Inferior parietal cortex (tissue), 1 donor: Measurements from ENCODE around the gene HOXA7.

Experiments used
- DNase-seq: peaks from one replicate; pipeline ENCODE4 v3.0.0-alpha.2; 2016; ENCODE audit errors: extremely low spot score

Gene HOXA7

DNA sequence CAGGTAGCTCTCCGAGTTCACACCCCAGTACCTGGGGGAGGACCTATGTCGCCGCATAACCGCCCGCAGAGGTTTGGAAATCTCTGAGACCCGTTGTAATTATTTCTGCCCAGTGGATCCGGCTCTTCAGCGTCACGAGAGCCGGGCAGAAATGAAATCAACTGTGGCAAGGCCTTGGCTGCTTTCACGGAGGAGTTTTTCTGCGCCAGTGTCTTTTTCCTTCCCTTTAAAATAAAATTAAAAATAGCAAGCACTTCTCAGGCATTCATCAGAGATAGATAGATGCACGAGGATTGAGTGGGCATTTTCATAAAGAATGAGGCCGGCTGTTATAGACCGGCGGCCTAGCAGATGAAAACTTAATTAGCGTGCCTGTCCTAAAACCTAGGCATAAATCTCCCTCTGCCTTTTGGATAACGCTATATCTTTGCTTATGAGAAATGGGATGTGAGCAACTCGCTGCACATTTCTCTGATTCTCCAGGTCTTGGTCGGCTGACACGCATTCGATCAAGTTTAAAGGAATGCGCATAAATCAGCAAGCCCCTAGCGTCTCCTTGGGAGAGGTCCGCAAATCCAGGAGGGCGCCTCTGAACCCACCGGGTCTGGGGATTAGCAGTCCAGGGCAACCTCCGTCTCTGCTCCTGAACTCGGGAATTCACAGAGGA is 37.0 kb upstream of the HOXA7 start:
- no peak for DNase-seq

DNA sequence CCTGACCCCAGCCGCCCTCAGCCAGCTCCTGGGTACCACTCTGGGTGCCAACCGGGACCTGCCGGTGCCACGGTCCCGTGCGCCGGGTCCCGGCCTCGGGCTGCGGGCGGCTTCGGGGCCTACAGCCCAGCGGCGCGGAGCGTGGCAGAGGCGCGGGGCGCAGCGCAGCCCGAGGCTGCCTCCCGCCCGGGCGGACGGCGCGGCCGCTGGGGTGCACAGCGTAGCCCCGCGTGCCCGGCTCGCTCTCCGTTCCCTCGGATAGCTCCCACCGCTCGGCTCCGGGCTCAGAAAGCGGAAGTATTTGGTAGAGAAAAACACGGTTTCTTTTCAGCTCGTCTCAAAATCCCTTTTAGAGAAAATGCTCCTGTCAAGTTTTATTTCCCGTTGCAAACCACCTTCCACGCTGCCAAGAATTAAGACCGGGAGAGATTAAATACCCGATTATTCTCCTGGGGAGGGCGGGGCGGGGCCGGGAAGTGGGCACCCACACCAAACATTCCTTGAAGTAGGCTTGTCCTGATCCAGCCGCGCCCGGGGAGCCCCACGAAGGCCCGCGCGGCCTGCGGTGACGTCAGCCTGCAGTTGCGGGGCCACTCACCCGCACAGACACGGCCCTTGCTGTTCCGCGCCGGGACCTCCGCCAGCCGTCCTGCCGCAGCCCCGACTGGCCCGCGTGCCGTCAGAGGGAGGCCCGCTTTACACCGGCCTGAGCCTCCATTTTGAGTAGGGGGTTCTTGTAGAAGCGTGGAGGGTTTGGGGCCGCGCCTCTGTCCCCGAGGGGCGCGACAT is 36.3 kb upstream of the HOXA7 start:
- DNase-seq, result no peak

DNA sequence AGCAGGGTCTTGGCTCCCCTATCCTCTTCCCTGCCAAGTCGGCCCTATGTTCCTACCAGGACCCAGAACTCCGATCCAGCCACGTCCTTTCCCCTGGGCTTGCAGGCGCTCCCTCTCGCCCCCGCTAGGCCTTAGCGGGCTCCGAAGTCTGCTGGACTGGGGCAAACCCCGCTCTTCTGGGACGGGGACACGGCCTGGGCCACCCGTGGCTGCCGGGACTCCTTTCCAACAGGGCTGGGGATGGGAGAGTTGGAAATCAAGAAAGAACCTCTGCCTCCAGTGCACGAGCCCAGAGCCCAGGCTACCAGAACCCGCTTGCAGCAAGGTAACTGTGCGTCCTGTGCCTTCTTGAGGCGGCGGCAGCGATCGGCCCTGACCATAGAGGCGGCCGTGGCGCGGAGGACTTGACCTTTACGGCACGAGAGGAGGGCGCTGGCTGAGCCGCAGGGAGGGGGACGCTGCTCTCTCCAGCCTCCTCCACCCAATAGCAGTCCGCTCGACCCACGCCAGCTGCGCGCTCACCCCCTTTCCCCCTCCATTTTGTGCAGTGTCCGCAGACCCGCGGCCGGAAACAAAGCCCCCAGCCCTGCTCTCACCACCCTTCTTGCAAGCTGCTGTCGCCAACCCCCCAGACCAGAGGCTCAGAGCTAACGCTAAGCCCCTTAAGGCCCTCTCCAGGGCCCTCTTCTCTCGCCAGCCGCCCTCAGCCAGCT is 35.5 kb upstream of the HOXA7 start:
- DNase-seq, result no peak

DNA sequence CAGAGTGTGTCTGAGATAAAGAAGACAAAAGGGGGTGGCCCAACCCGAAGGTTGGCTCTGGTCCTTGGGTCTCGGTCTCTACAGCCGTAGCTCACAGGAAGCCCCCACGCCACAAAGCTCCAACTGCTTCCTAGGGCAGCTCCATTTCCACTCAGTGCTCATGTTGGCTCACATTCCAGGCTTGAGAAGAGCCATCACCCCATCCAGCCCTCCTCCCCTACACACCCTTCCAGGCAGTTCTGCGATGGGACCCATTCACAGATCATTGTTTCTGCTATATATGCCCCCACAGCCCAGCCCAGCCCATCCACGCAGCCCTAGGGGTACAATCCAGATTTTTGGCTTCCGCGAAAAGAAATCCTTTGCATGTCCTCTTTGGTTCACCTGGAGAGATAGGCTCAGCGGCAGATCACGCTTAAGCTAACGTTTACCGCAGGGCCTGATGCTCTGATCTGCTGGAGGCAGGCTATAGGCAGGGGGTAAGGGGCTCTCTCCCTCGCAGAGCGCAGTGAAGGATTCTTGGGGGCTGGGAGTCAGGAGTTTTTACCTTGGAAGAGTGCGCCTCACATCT is 34.8 kb upstream of the HOXA7 start:
- DNase-seq, result no peak

DNA sequence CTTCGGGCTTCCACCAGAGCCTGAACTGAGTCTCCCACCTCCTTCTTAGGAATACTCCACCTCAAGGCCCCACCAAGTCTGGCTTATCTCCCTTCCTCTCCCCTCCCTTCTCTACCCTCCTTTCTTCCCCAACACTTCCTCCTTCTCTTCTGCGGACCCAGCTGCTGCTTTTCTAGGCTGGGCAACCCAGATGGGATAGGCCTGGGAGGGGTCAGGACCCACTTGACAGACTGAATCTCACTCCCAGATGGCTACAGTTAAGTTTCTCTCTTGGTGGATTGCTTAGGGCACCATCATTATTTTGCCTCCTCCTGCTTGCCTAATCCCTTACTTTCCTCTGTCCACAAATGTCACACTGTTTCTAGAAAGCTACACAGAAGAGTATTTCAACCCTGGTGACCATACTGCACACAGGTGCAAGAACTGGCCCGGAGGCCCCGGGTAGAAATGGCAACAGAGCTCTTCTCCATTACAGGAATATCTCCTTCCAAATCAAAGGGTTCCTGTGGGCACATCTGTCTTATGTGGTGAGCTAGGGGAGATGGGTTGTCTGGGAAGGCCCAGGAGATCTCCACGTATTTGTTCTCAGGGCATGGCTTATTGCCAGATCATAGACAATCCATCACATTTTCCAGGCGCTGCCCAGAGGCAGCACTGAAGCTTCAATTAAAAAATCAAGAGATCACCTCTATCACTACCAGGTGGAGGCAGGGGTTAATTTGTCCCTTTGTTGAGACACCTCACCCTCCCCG is 33.7 kb upstream of the HOXA7 start:
- DNase-seq, result no peak

DNA sequence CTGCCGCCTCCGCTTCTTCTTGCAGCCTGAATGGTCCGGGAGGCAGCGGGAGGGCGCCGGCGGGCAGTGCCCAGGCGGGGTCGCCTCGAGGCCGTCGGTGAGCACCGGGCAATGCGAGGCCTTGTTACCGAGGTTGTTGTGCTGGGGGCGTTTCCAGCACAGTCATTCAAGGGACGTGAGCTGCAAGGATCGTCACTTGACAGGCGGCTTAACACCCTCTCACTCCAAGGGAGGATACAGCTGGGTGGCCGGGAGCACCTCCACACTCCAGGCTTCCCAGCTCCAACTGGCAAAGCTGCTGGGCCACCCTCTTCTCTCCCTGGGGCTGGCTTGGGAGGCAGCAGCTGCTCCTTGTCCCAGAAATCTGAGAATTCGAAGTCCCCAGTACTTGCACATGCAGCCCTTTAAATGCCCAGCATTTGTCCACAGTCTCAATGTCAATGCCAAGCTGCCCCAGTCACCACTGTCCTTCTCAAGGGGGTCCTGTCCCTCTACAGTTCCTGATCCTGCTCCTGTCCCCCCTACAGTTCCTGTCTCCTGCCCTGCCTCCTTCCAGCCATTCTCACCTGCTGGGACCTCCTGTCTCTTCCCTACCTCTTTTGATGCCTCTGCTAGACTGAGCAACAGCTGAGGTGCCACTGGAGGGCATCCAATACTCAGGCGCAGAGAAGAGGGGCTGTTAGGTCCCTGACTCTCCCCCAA is 33.0 kb upstream of the HOXA7 start:
- DNase-seq, result no peak

DNA sequence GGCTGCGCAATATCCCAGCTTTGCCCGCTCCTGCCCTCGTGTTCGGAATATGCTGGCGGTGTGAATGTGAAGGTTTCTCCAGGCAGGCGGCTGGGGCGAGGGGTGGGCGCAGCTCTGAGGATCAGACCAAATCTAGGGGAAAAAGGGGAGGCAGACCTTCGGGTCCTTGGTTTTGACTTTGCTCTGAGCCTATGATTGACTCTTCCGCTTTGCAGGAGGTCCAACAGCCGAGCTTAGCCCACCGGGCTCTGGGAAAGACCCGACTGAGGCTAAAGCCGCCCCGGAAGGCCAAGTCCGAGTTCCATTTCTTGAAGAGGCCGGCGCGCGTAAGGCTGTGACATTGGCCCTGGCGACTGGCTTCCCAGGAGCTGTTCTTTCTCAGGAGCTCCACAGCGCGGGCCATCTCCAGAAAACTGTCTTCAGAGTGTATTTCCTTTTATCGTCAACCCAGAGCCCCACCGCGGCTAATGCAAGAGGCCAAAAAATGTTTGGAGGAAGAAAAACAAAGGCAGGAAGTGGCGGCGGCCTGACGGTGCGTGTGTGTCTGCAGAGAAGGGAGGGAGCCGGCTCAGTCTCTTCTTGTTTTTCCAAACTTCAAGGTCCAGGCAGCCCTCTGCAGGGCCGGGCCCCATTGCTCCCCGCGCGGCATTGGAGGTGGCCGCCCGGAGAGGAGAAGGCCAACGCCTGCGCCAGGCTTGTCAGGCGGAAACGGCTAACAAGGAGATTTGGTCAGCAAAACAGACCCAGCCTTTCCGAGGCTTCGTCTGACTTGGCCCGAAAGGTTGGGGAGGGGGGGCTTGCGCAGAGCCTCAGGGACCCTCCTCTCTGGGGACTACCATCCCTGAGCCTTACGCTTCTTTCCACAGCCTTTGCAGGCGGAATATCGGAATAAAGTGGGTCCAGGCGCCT is 32.2 kb upstream of the HOXA7 start:
- DNase-seq, result no peak

DNA sequence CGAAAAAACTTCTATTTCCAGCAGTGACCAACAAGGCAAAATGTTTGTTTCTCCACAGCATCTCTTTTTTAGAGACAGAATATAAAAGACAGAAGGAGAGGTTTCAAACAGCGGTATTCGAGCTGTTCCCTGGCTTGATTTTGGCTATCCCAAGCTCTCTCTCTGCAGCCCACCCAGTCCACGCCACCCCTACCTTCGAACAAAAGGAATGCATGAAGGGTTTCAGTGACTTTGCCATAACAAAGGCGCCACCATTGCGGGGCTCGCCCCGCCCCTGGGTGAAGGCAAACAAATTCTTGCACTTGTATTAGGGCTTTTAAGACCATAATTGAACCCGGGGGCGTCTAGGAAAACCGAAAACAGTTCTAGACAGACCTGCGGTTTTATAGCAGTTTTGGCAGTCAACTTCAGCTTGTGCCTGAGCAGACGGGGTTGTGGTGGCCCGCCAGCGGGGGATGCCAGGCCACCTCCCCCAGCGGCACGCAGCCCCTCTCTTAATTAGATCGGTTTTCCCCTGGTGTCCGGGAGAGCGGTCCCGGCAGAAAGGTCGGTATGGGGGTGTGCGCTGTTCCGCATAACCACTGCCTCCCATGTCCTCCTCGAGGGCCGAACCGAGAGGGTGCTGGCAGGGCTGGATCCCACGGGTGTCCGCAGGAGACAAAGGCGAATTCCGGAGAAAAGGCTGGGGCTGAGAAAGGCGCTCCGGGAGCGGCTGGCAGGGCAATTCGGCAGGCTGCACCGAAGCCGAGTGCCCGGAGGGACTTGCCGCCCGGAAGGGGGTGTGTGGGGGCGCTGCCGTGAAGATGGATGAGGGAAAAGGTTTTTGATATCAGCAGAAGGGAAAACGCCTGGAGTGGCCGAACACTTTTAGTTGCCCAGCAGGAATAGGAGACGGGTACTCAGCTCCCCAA is 31.3 kb upstream of the HOXA7 start:
- DNase-seq, result no peak

DNA sequence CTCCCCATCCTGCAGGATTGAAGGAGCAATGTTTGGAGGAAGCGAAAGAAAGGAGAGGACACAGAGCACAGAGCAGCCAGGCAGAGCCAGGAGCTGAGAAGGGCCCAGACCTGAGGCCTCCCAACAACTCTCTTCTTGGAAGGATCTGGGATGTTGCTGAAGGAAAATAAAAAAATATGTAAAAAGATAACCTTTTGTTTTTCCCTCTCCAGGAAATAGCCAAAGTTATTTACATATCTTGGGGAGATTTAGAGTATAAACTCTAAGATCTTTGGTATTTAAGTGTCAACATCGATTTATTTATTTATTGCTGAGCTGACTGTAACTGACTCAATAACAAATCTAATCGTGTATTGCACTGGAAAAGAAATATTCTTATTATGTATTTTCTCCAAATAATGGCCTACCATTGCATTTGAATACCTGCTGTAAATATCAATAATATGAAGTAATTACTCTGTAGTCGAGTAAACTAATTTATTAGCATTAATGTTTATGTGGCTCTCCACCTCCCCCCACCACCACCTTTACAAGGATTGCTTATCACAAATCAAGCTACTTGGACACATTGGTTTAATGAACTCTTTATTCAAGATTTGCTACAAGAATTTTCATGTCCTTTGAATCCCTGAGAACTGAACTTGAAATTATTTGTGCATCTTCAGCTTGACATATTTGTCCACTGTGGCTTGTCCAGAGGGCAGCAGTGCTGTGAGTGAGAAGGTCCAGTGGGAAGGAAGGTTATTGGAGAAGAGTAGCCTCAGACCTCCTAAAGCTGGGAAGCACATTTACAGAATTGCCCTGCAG is 30.4 kb upstream of the HOXA7 start:
- no peak for DNase-seq

DNA sequence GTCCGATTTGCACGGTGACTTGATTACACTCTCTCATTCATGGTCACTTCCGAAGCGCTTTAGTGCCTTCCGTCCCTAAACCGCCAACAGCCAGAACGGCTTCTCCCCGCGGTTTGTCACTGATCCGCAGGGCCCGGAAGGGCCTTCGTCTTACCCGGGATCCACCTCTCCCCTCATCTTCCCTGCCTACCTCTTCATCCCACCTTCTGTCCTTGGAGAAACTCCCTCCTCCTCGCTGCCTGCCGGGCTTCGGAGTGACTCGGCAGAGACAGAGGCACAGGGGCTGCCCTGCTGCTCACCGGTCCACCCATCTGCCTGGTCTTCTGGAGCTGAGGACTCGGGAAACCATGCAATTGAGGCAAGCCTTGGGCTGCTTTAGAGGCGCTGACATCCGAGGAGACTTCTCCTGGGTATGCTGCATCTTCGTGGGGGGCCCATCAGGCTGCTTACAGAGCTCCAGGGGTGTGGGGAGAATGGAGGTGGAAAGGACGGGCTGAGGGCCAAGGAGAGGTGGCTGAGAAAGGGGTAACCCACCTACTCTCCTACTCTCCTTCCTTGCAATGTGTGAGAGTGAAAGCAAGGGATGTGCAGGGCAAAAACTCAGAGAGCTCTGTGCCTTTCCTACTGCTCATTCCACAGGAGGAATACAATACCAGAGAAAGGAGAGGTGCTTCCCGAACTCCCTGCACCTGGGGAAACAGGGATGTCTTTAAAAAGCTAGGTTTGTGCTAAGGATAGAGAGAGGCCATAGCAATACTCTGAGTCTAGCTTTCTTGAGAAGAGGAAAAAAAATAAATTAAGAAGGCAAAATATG is 29.6 kb upstream of the HOXA7 start:
- no peak for DNase-seq

DNA sequence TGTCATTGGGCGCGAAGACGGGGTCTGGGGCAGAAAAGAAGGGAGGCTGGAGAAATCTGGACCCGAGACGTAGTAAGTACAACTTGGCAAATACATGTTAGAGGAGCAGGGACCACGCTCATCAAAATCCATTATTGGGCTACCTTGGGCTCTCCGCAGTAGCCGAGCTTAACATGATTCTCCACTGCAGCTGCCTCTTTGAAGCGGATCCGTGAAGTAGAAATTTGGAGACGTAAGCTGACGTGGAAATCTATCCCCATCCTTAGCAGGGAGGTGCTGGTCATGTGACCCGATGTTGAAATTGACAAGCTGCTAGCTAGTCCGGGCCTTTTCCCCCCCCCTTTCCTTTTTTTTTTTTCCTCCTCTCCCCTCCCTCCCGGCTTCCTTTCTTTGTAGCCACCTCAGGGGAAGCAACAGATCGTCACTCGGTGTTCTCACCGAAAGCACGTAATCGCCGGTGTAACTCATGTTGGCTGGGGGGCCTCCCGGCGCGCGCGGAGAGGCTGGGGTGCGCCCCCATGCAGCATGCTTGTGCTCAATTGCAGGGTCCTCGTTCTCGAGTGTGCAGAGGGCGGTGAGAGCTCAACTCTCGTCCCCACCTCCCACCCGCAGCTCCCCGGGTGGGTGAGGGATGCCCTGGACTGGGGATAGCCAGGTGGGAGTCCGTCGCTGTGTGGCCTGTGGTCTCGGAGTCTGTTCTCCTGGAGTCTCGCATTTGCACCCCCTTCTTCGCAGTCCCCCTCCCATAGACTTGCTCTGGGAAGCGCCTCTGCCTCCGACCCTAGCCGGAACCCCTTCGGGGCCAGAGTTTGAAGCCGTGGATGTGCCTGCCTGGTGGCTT is 28.8 kb upstream of the HOXA7 start, which contains the start of gene HOXA11:
HOXA11 (minus strand) TSS at position 220 of the 841 bp plus-strand sequence; CDS start at position 132, 88 bp downstream.
- DNase-seq, result no peak

DNA sequence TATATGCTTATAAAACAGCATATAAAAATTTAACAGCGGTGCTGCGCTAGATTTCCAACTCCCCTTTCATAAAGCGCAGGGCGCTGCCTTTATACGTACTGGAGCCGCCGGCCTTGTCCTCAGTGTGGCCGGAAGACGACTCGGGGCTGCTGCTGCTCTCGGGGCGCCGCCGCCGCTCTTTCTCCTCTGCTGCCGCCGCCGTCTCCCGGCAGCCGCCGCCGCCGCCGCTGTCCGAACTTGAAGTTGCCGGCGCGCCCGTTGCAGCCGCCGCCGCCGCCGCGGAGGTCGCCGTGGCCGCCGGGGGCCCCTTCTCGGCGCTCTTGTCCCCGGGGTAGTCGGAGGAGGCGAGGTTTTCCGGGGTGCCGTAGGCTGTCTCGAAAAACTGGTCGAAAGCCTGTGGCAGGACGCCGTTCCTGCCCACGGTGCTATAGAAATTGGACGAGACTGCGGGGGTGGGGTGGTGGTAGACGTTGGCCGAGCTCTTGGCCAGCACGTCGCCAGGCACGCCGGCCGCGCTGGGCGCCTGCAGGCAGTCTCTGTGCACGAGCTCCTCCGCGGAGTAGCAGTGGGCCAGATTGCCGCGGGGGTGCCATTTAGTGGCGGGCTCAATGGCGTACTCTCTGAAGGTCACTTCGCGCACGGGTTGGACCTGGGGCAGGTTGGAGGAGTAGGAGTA is 28.0 kb upstream of the HOXA7 start:
- DNase-seq, result no peak

DNA sequence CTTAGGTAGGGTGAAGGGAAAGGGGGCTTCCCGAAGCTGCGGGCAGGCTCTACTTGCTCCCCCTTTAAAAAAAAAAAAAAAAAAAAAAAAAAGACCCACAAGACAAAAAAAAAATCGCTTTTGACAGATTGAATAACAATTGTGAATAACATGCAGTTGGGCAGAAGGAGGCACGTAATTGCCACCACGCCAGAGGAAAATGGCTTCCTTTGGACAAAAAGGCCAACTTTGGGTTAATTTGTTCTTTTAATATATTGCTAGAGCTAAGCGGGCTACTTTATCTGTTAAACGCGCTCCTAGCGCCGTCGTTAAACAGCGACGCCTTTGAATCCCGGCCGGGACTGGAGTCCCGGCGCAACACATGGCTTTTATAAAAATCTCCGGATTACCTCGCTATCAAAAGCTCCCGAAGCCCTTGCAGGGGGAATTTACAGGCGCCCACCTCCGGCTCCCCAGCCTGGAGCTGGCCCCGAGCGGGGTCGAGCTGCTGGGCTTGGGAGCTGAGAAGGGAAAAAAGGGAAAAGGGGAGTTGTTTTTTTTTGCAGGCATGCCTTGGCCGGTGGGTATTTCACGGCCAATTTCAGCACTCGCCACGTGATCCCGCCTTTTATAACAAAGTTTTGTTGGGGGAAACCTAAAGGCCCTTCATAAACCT is 27.3 kb upstream of the HOXA7 start:
- DNase-seq, result no peak

DNA sequence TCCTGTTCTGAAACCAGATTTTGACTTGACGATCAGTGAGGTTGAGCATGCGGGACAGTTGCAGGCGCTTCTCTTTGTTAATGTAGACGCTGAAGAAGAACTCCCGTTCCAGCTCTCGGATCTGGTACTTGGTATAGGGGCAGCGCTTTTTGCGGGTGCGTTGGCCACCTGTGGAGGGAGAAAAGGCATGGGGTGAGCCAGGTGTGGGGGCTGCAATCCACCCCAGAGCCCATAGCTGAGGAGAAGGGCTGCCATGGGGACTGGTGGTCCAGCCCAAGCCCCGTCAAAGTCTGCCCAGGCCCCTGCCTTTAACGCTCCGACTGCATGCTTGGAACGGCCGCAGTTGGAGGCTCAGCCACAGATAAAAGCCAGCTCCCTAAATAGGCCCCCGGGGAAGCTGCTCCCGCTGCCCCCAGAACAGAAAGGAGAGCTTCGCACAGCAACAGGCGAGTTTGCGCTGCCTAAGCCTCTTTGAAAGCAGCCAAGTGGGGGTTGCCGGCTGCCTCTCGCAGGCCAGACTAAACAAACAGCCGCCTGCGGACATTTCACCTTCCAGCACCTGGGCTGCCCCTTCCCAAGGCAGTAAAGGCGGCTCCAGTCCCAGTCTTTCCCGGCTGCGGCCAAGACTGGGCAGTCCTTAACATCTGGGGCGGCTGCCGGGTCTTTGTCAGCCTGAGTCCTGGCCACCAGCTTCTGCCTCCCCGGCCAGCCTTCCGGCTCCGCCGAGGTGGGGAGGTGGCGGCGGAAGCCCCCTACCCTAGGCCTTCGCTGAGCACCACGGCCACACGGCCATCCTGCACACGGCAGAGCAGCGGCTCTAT is 26.6 kb upstream of the HOXA7 start:
- no peak for DNase-seq
